Measurements from ENCODE around the gene PTPRG. TPM values are rescaled to one million over a fixed set of nuclear protein-coding genes. Genes with fewer than 3 reads are reported as not detected.

PTPRG gene
- total RNA-seq, 2 donors from 2014 or later, result 26.0 to 26.3 TPM

- Histone ChIP-seq H3K27ac (no peak overlapping the region), H3K27me3 (no peaks in the 10 kb centered on the region), H3K4me1 (no peaks in the 10 kb centered on the region), H3K36me3 (no peaks in the 10 kb centered on the region), H3K9ac (ENCODE audit: low read depth in 2 of 2, low read length in 2 of 2) (no peak overlapping the region), H3K4me3 (no peak overlapping the region), H3K9me3 (no peaks in the 10 kb centered on the region)
- TF ChIP-seq CTCF (IDR thresholded peaks at IDR 0.05), result no peak
- DNase-seq, result no peak
- intact Hi-C loops (cut with DNase I), result no loop called here
Observed at GRCh38 chr3:61719278-61719977, 158.1 kb downstream of the PTPRG start.

GRCh38 chr3:61723038-61723437 lies 161.7 kb downstream of the PTPRG start:
- Histone ChIP-seq H3K27me3 (no peaks in the 10 kb centered on the region), H3K9me3 (no peaks in the 10 kb centered on the region), H3K27ac (no peak overlapping the region), H3K36me3 (no peaks in the 10 kb centered on the region), H3K4me1 (no peaks in the 10 kb centered on the region), H3K9ac (ENCODE audit: low read depth in 2 of 2, low read length in 2 of 2) (no peak overlapping the region), H3K4me3 (no peak overlapping the region)
- intact Hi-C loops (cut with DNase I), result no loop called here
- no peak for DNase-seq
- no peak for TF ChIP-seq CTCF (IDR thresholded peaks at IDR 0.05)

GRCh38 chr3:61724183-61724582 lies 162.8 kb downstream of the PTPRG start:
- H3K27me3 ChIP-seq, result no peaks in the 10 kb centered on the region
- no peak overlapping the region for H3K9ac ChIP-seq (ENCODE audit: low read depth in 2 of 2, low read length in 2 of 2)
- intact Hi-C loops (cut with DNase I), result no loop called here
- H3K36me3 ChIP-seq, result no peaks in the 10 kb centered on the region
- no peaks in the 10 kb centered on the region for H3K9me3 ChIP-seq
- H3K4me1 ChIP-seq, result no peaks in the 10 kb centered on the region
- TF ChIP-seq CTCF (IDR thresholded peaks at IDR 0.05), result no peak
- DNase-seq, result no peak
- H3K27ac ChIP-seq, result no peak overlapping the region
- H3K4me3 ChIP-seq, result no peak overlapping the region

GRCh38 chr3:61724801-61725200 lies 163.4 kb downstream of the PTPRG start:
- no peak overlapping the region for H3K27ac ChIP-seq
- intact Hi-C loops (cut with DNase I), result no loop called here
- no peaks in the 10 kb centered on the region for H3K36me3 ChIP-seq
- H3K4me3 ChIP-seq, result no peak overlapping the region
- no peak overlapping the region for H3K9ac ChIP-seq (ENCODE audit: low read depth in 2 of 2, low read length in 2 of 2)
- no peaks in the 10 kb centered on the region for H3K4me1 ChIP-seq
- TF ChIP-seq CTCF (IDR thresholded peaks at IDR 0.05), result no peak
- no peak for DNase-seq
- no peaks in the 10 kb centered on the region for H3K9me3 ChIP-seq
- no peaks in the 10 kb centered on the region for H3K27me3 ChIP-seq

- DNase-seq, result no peak
- H3K27ac ChIP-seq, result no peak overlapping the region
- intact Hi-C loops (cut with DNase I), result no loop called here
Observed at GRCh38 chr3:61725851-61726333, 164.5 kb downstream of the PTPRG start.

More at GRCh38 chr3:61725851-61726333, 164.5 kb downstream of the PTPRG start:
- H3K27me3 ChIP-seq, result no peaks in the 10 kb centered on the region
- H3K4me3 ChIP-seq, result no peak overlapping the region
- no peak for TF ChIP-seq CTCF (IDR thresholded peaks at IDR 0.05)
- H3K9ac ChIP-seq (ENCODE audit: low read depth in 2 of 2, low read length in 2 of 2), result no peak overlapping the region
- H3K36me3 ChIP-seq, result no peaks in the 10 kb centered on the region
- H3K9me3 ChIP-seq, result no peaks in the 10 kb centered on the region
- H3K4me1 ChIP-seq, result no peaks in the 10 kb centered on the region
